Measurements from ENCODE around the gene AKAP10.
"Not testable (repeated sequence)": the region's sequence is repeated elsewhere in the genome, so short reads cannot be mapped to it uniquely, and the experiment has no call there.

Gene AKAP10, protein sequence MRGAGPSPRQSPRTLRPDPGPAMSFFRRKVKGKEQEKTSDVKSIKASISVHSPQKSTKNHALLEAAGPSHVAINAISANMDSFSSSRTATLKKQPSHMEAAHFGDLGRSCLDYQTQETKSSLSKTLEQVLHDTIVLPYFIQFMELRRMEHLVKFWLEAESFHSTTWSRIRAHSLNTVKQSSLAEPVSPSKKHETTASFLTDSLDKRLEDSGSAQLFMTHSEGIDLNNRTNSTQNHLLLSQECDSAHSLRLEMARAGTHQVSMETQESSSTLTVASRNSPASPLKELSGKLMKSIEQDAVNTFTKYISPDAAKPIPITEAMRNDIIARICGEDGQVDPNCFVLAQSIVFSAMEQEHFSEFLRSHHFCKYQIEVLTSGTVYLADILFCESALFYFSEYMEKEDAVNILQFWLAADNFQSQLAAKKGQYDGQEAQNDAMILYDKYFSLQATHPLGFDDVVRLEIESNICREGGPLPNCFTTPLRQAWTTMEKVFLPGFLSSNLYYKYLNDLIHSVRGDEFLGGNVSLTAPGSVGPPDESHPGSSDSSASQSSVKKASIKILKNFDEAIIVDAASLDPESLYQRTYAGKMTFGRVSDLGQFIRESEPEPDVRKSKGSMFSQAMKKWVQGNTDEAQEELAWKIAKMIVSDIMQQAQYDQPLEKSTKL

DNA sequence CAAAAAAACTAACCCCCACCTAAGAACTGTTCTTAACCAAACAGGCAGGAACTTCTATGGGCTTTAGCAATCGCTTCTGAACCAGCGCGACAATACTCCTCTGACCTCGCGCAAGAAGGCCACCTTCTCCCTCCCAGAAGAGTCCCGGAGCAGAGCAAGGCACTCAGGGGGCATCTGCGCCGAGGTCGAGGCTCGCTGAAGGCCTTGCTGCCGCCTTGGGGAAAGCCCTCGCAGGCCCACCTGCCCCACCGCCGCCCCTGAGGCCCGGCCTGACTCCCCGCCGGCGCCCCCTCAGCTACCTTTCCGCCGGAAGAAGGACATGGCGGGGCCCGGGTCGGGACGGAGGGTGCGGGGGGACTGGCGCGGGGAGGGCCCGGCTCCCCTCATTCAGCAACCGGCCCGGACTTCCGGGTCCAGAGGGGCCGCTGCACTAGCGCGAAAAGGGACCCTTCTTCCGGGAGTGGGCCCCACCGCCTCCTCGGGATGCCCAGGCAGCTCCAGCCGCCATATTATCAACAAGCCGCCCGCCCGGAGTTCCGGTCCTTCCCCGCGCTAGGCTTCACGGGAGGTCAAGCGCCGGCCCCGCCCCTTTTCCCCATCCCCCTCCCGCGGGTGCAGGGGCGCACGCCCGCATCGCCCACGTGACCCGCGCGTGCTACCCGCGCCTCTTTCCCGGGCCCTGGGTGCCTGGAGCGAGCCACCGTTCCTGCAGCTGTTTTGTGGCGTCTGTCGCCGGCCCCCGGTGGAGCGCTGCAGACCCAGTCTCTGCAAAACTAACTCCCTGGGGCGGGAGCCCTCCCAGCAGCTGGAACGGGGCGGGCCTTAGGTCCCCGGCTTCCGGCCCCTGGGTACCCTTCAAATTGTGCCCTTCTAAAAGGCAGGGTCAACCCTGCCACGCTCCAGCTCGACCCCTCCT, at the start of gene AKAP10:
TSS of gene AKAP10 (minus strand) at position 536 of the 916 bp plus-strand sequence. CDS start at position 387, 149 bp downstream.
- DNase-seq (ENCODE audit: low read depth, low spot score), result no peak
- Histone ChIP-seq H3K27ac (ENCODE audit: low read length) (no peak within 1 kb of the TSS), H3K36me3 (ENCODE audit: control insufficient read depth, insufficient read depth, low read length) (no peaks in the 10 kb centered on the region), H3K4me1 (ENCODE audit: control insufficient read depth, insufficient read depth, low read length) (no peaks in the 10 kb centered on the region; the same call in 1 of the 2 replicates), H3K9me3 (ENCODE audit: control insufficient read depth, insufficient read depth, low read length) (no peaks in the 10 kb centered on the region), H3K4me3 (ENCODE audit: low read length) (peak within 1 kb of the TSS; percentile 68), H3K27me3 (ENCODE audit: control insufficient read depth, insufficient read depth, low read length) (no peaks in the 10 kb centered on the region)
- WGBS (ENCODE audit: insufficient coverage, insufficient read length), result no CpG with 5 or more reads among the region's 75 CpGs

- H3K9me3 ChIP-seq (ENCODE audit: control insufficient read depth, insufficient read depth, low read length), result no peaks in the 10 kb centered on the region
- no peak for DNase-seq (ENCODE audit: low read depth, low spot score)
- no peak overlapping the region for H3K27ac ChIP-seq (ENCODE audit: low read length)
- H3K4me1 ChIP-seq (ENCODE audit: control insufficient read depth, insufficient read depth, low read length), result no peaks in the 10 kb centered on the region
- H3K4me3 ChIP-seq (ENCODE audit: low read length), result no peak overlapping the region
- H3K36me3 ChIP-seq (ENCODE audit: control insufficient read depth, insufficient read depth, low read length), result no peaks in the 10 kb centered on the region
- no peaks in the 10 kb centered on the region for H3K27me3 ChIP-seq (ENCODE audit: control insufficient read depth, insufficient read depth, low read length)
These were observed 49.3 kb upstream of the AKAP10 start for GRCh38 chr17:20026960-20027359.

DNA sequence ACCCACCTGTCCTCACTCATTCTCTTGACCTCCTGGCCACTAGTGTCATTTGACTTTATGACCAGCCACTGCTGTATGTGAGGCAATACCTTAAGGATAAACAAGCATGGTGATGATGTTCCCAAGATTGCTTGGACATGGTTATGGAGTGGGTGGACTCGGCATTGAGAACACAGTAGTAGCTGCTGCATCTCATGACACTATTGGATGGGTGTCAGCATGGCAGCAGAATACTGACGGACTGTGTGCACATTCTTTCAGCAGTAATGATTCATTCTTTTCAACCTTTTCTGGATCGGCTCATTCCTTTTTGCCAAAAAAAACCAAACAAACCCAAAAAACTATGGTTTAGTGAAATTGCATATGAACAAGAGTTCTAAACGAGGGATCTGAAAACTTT, 45.1 kb upstream of the AKAP10 start:
- Histone ChIP-seq H3K36me3 (ENCODE audit: control insufficient read depth, insufficient read depth, low read length) (no peaks in the 10 kb centered on the region), H3K27me3 (ENCODE audit: control insufficient read depth, insufficient read depth, low read length) (no peaks in the 10 kb centered on the region), H3K9me3 (ENCODE audit: control insufficient read depth, insufficient read depth, low read length) (no peaks in the 10 kb centered on the region), H3K4me3 (ENCODE audit: low read length) (no peak overlapping the region), H3K27ac (ENCODE audit: low read length) (no peak overlapping the region), H3K4me1 (ENCODE audit: control insufficient read depth, insufficient read depth, low read length) (no peaks in the 10 kb centered on the region)
- no CpG with 5 or more reads among the region's 4 CpGs for WGBS (ENCODE audit: insufficient coverage, insufficient read length)
- no peak for DNase-seq (ENCODE audit: low read depth, low spot score)

DNA sequence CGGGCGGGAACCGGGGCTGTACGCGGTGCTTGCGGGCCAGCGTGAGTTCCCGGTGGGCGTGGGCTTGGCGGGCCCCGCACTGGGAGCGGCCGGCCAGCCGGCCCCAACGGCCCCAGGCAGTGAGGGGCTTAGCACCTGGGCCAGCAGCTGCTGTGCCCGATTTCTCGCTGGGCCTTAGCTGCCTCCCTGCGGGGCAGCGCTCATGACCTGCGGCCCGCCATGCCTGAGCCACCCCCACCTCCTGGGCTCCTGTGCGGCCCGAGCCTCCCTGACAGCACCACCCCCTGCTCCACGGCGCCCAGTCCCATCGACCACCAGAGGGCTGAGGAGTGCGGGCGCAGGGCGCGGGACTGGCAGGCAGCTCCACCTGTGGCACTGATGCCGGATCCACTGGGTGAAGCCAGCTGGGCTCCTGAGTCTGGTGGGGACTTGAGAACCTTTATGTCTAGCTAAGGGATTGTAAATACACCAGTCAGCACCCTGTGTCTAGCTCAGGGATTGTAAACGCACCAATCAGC, 38.9 kb upstream of the AKAP10 start:
- H3K27ac ChIP-seq (ENCODE audit: low read length); H3K4me3 ChIP-seq (ENCODE audit: low read length); H3K4me1 ChIP-seq (ENCODE audit: control insufficient read depth, insufficient read depth, low read length); H3K36me3 ChIP-seq (ENCODE audit: control insufficient read depth, insufficient read depth, low read length); H3K27me3 ChIP-seq (ENCODE audit: control insufficient read depth, insufficient read depth, low read length); DNase-seq (ENCODE audit: low read depth, low spot score); H3K9me3 ChIP-seq (ENCODE audit: control insufficient read depth, insufficient read depth, low read length): not testable (repeated sequence)
- WGBS (ENCODE audit: insufficient coverage, insufficient read length), result no CpG with 5 or more reads among the region's 32 CpGs

GRCh38 chr17:20012017-20012536, 34.4 kb upstream of the AKAP10 start:
- H3K9me3 ChIP-seq (ENCODE audit: control insufficient read depth, insufficient read depth, low read length), result no peaks in the 10 kb centered on the region
- no peaks in the 10 kb centered on the region; the same call in 1 of the 2 replicates for H3K36me3 ChIP-seq (ENCODE audit: control insufficient read depth, insufficient read depth, low read length)
- no peak overlapping the region for H3K27ac ChIP-seq (ENCODE audit: low read length)
- H3K4me3 ChIP-seq (ENCODE audit: low read length), result no peak overlapping the region
- no peaks in the 10 kb centered on the region for H3K27me3 ChIP-seq (ENCODE audit: control insufficient read depth, insufficient read depth, low read length)
- WGBS (ENCODE audit: insufficient coverage, insufficient read length), result no CpG with 5 or more reads among the region's 2 CpGs
- 0 out of 2 replicates have a peak, but pooled peaks cover 1% of the 10 kb centered on the region for H3K4me1 ChIP-seq (ENCODE audit: control insufficient read depth, insufficient read depth, low read length)
- DNase-seq (ENCODE audit: low read depth, low spot score), result no peak

DNA sequence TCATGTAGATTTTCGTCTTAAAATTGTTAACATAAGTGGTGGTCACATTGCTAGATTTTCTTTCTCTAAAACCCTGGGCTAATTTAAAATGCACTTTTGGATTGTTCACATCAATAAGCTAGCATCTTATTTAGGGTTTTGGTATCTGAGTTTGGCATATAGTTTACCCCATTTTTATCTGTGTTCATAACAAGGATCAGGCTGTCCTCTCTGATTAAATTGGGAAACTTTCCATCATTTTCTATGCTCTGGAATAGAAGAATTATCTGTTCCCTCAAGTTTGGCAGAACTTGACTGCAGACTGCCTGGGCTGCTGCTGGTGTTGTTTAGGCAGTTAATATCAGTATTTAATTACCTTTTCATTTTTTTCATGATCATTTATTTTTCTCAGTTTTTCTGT, 33.3 kb upstream of the AKAP10 start:
- no CpG with 5 or more reads among the region's 1 CpG for WGBS (ENCODE audit: insufficient coverage, insufficient read length)
- no peaks in the 10 kb centered on the region for H3K36me3 ChIP-seq (ENCODE audit: control insufficient read depth, insufficient read depth, low read length)
- H3K4me1 ChIP-seq (ENCODE audit: control insufficient read depth, insufficient read depth, low read length), result 0 out of 2 replicates have a peak, but pooled peaks cover 1% of the 10 kb centered on the region
- DNase-seq (ENCODE audit: low read depth, low spot score), result no peak
- H3K27me3 ChIP-seq (ENCODE audit: control insufficient read depth, insufficient read depth, low read length), result no peaks in the 10 kb centered on the region
- no peaks in the 10 kb centered on the region for H3K9me3 ChIP-seq (ENCODE audit: control insufficient read depth, insufficient read depth, low read length)
- no peak overlapping the region for H3K4me3 ChIP-seq (ENCODE audit: low read length)
- no peak overlapping the region for H3K27ac ChIP-seq (ENCODE audit: low read length)

DNA sequence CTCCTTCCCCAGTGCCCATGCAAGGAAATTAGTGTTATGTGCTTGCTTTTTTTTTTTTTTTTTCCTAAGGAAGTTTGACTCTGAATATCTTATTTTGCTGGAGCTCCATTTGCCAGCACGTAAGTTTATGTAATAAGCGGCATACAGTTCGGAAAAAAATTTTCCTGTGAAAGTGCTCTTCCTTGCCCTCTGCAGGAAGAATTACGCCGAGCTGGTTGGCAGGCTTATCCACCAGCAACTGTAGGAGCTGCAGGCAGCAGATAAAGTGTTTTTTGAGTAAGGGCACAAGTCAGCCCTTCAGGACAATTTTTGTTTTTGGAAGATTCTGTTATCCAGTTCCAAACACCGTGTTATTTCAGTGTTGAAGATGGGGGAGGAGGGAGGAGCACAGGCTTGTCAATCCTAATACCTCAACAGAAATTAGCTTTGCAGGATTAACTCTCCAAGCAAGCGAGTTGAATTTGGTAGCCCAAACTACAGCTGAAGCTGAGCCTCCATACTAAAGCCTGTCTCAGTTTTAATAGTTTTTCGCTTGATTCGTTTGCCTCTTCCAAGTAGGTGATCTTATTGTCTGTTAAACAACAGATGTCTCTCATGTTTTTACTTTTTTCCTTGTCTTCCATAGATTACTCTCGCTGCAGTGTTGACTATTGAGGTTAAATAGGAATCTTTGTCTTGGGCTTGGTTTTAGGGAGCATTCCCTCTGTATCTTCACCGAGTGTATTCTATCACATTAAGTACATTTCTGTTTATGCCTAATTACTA, 32.7 kb upstream of the AKAP10 start:
- H3K27me3 ChIP-seq (ENCODE audit: control insufficient read depth, insufficient read depth, low read length), result no peaks in the 10 kb centered on the region
- H3K27ac ChIP-seq (ENCODE audit: low read length), result no peak overlapping the region
- no peaks in the 10 kb centered on the region for H3K9me3 ChIP-seq (ENCODE audit: control insufficient read depth, insufficient read depth, low read length)
- H3K4me1 ChIP-seq (ENCODE audit: control insufficient read depth, insufficient read depth, low read length), result 0 out of 2 replicates have a peak, but pooled peaks cover 1% of the 10 kb centered on the region
- no CpG with 5 or more reads among the region's 11 CpGs for WGBS (ENCODE audit: insufficient coverage, insufficient read length)
- peak overlapping the region; percentile 72; the same call in 1 of the 2 replicates for H3K4me3 ChIP-seq (ENCODE audit: low read length)
- H3K36me3 ChIP-seq (ENCODE audit: control insufficient read depth, insufficient read depth, low read length), result no peaks in the 10 kb centered on the region
- DNase-seq (ENCODE audit: low read depth, low spot score), result no peak

GRCh38 chr17:20009302-20010098, 31.9 kb upstream of the AKAP10 start, which contains the start of gene SPECC1:
SPECC1 (plus strand) TSS chr17:20009359; CDS start chr17:20096652, 87,293 bp downstream.
- Histone ChIP-seq H3K27me3 (ENCODE audit: control insufficient read depth, insufficient read depth, low read length) (no peaks in the 10 kb centered on the region), H3K4me1 (ENCODE audit: control insufficient read depth, insufficient read depth, low read length) (0 out of 2 replicates have a peak, but pooled peaks cover 1% of the 10 kb centered on the region), H3K36me3 (ENCODE audit: control insufficient read depth, insufficient read depth, low read length) (no peaks in the 10 kb centered on the region), H3K9me3 (ENCODE audit: control insufficient read depth, insufficient read depth, low read length) (no peaks in the 10 kb centered on the region), H3K27ac (ENCODE audit: low read length) (no peak within 1 kb of the TSS), H3K4me3 (ENCODE audit: low read length) (peak within 1 kb of the TSS; percentile 72; the same call in 1 of the 2 replicates)
- no CpG with 5 or more reads among the region's 96 CpGs for WGBS (ENCODE audit: insufficient coverage, insufficient read length)
- no peak for DNase-seq (ENCODE audit: low read depth, low spot score)

DNA sequence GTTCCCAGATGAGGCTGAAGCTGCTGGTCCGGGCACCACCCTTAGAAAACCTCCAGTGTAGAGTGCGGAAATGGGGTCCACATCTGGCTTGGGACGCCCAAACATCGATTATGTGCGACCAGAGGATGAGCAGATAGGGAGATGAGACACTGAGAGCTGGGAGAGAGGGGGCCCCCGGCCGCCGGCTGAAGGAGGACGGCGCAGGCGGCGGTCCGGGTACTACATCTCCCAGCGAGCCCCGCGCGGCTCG, 31.3 kb upstream of the AKAP10 start:
- Histone ChIP-seq H3K27me3 (ENCODE audit: control insufficient read depth, insufficient read depth, low read length) (no peaks in the 10 kb centered on the region), H3K4me3 (ENCODE audit: low read length) (peak overlapping the region; percentile 43; the same call in 1 of the 2 replicates), H3K27ac (ENCODE audit: low read length) (no peak overlapping the region), H3K36me3 (ENCODE audit: control insufficient read depth, insufficient read depth, low read length) (no peaks in the 10 kb centered on the region), H3K9me3 (ENCODE audit: control insufficient read depth, insufficient read depth, low read length) (no peaks in the 10 kb centered on the region), H3K4me1 (ENCODE audit: control insufficient read depth, insufficient read depth, low read length) (0 out of 2 replicates have a peak, but pooled peaks cover 1% of the 10 kb centered on the region)
- no CpG with 5 or more reads among the region's 18 CpGs for WGBS (ENCODE audit: insufficient coverage, insufficient read length)
- no peak for DNase-seq (ENCODE audit: low read depth, low spot score)
